Transverse colon (tissue), 4 donors: ENCODE measurements around the gene PCDHA1. TPM values are rescaled to one million over a fixed set of nuclear protein-coding genes. Genes with fewer than 3 reads are reported as not detected.

ENCODE experiments used
- DNase-seq: peaks from one replicate; pipeline ENCODE4 v3.0.0-alpha.2; 2019
- H3K27ac ChIP-seq, 4 donors: fragments of 200-600 bp; sonication (generic); 2 replicates each; pipeline ENCODE4 v1.5.1; 2016 to 2018; ENCODE audit warnings: inconsistent platforms in 4 of 4
- H3K27me3 ChIP-seq: fragments of 200-600 bp; sonication (generic); 2 replicates; pipeline ENCODE4 v1.5.1; 2017; ENCODE audit warnings: inconsistent platforms
- H3K36me3 ChIP-seq, 4 donors: fragments of 200-600 bp; sonication (generic); 2 replicates each; pipeline ENCODE4 v1.5.1; 2017 to 2019; ENCODE audit warnings: inconsistent platforms in 4 of 4
- H3K4me1 ChIP-seq, 4 donors: fragments of 200-600 bp; sonication (generic); 2 replicates each; pipeline ENCODE4 v1.5.1; 2017 to 2020; ENCODE audit warnings: inconsistent platforms in 4 of 4
- H3K4me3 ChIP-seq, 4 donors: fragments of 200-600 bp; sonication (generic); 1 replicate in 1 of 4; 2 replicates in 3 of 4; pipeline versions ENCODE4 v1.5.1 to v1.6.1; 2017 to 2019; ENCODE audit warnings: inconsistent platforms in 4 of 4
- H3K9me3 ChIP-seq, 2 donors: fragments of 200-600 bp; sonication (generic); 2 replicates each; pipeline ENCODE4 v1.5.1; 2017 to 2019; ENCODE audit warnings: inconsistent platforms in 2 of 2
- CTCF ChIP-seq, 5 experiments: fragments of 200-600 bp in 3 of 5; fragments of 450-650 bp in 2 of 5; sonication (generic) in 3 of 5; IDR thresholded peaks; 1 replicate in 2 of 5; 2 replicates in 3 of 5; pipeline ENCODE4 v1.5.1; 2016 to 2017; ENCODE audit warnings: antibody characterized with exemption in 5 of 5, inconsistent platforms in 3 of 5, mild to moderate bottlenecking in 2 of 5, moderate library complexity in 1 of 5
- EP300 ChIP-seq: sonication (generic); formaldehyde crosslinking; IDR thresholded peaks from one replicate; pipeline ENCODE4 v1.6.1; 2017; ENCODE audit warnings: antibody characterized with exemption, low read depth
- POLR2A ChIP-seq: fragments of 450-650 bp; IDR thresholded peaks from one replicate; pipeline ENCODE4 v1.6.1; 2016; ENCODE audit warnings: antibody characterized with exemption, mild to moderate bottlenecking, moderate library complexity
- POLR2AphosphoS5 ChIP-seq, 3 donors: sonication (generic); formaldehyde crosslinking; IDR thresholded peaks; one replicate each; pipeline ENCODE4 v1.6.1; 2016; ENCODE audit warnings: antibody characterized with exemption in 3 of 3
- WGBS, 2 donors: methylation state at CpG; one replicate each; pipeline ENCODE4 v1.1.5; 2018; ENCODE audit warnings: low coverage in 1 of 2; 5-methylcytosine and 5-hydroxymethylcytosine counted together
- in situ Hi-C, 4 donors: fragments of 200-750 bp; cut with MboI; loops; one replicate each; pipeline versions ENCODE4 v1.15.0 to v1.15.1; 2017; ENCODE audit warnings: low sequenced_read_pairs in 3 of 4, low pct_ligation_motif_present in 1 of 4, low pct_unique_long_range_greater_than_20kb in 1 of 4
- intact Hi-C: fragments of 100-400 bp; cut with DNase I; formaldehyde crosslinking; loops from one replicate; pipeline ENCODE4 v1.15.1; 2023; ENCODE audit warnings: low total_unique reads
- total RNA-seq, 4 donors: library from RNA; depleted of rRNA; stranded (reverse); fragments of >200 nt; gene quantifications; one replicate each; pipeline ENCODE4 v1.1.0, GENCODE V29; 2016

The PCDHA1 gene
- total RNA-seq, 4 donors from 2014 or later, result 0.14 TPM; not detected in 3

GRCh38 chr5:140927228-140927573, 141.3 kb downstream of the PCDHA1 start:
- intact Hi-C loops (loop anchor here (5.0 kb wide), 1 partner anchor 115 kb away; no protein-coding TSS in a partner anchor), in situ Hi-C loops (no loop called here)
- no peak for TF ChIP-seq CTCF (IDR thresholded peaks at IDR 0.05)
- no peak for TF ChIP-seq POLR2A
- no peak for TF ChIP-seq POLR2AphosphoS5 (IDR thresholded peaks at IDR 0.05)
- no peak for TF ChIP-seq EP300
- 38 to 53% methylated on average over 2 to 22 of the region's 26 CpGs for WGBS, 2 donors
- no peaks in the 10 kb centered on the region for H3K36me3 ChIP-seq
- H3K4me3 ChIP-seq, result peak overlapping the region; percentile 23 to 36 (median 32)
- H3K27ac ChIP-seq, result peak overlapping the region in 2 of 4 donors; percentile 39 to 54
- H3K27me3 ChIP-seq, result peaks cover 36% of the 10 kb centered on the region
- H3K9me3 ChIP-seq, result no peaks in the 10 kb centered on the region
- DNase-seq, result no peak
- peaks cover 0 to 14% (median 6%) of the 10 kb centered on the region in 4 donors for H3K4me1 ChIP-seq

GRCh38 chr5:140934964-140935606, 149.1 kb downstream of the PCDHA1 start:
- in situ Hi-C loops (no loop called here), intact Hi-C loops (no loop called here)
- Histone ChIP-seq H3K27me3 (no peaks in the 10 kb centered on the region), H3K4me3 (no peak overlapping the region), H3K9me3 (no peaks in the 10 kb centered on the region), H3K36me3 (no peaks in the 10 kb centered on the region), H3K27ac (no peak overlapping the region), H3K4me1 (no peaks in the 10 kb centered on the region)
- TF ChIP-seq EP300, result no peak
- DNase-seq, result no peak
- WGBS, 2 donors, result 82% methylated on average over 4 of the region's 4 CpGs

- no peaks in the 10 kb centered on the region for H3K27me3 ChIP-seq
- intact Hi-C loops (no loop called here), in situ Hi-C loops (no loop called here)
- no peaks in the 10 kb centered on the region for H3K36me3 ChIP-seq
- no peak for DNase-seq
- no peak overlapping the region for H3K4me3 ChIP-seq
- 67 to 93% methylated on average over 2 of the region's 2 CpGs for WGBS, 2 donors
- no peaks in the 10 kb centered on the region for H3K4me1 ChIP-seq
- no peak overlapping the region for H3K27ac ChIP-seq
- H3K9me3 ChIP-seq, result peaks cover 0 to 5% of the 10 kb centered on the region in 2 donors
- no peak for TF ChIP-seq EP300
- TF ChIP-seq POLR2AphosphoS5 (IDR thresholded peaks at IDR 0.05), result no peak
- TF ChIP-seq CTCF (IDR thresholded peaks at IDR 0.05), result no peak
- no peak for TF ChIP-seq POLR2A
These were observed 160.6 kb downstream of the PCDHA1 start for GRCh38 chr5:140946578-140946977.

GRCh38 chr5:140951636-140952035, 165.7 kb downstream of the PCDHA1 start:
- WGBS, 2 donors, result 79 to 80% methylated on average over 1 to 6 of the region's 6 CpGs

More at GRCh38 chr5:140951636-140952035, 165.7 kb downstream of the PCDHA1 start:
- Histone ChIP-seq H3K4me3 (no peak overlapping the region), H3K4me1 (no peaks in the 10 kb centered on the region), H3K27ac (no peak overlapping the region), H3K27me3 (no peaks in the 10 kb centered on the region), H3K9me3 (no peaks in the 10 kb centered on the region), H3K36me3 (no peaks in the 10 kb centered on the region)
- no peak for TF ChIP-seq EP300
- TF ChIP-seq POLR2A, result no peak
- TF ChIP-seq CTCF (IDR thresholded peaks at IDR 0.05), result no peak
- TF ChIP-seq POLR2AphosphoS5 (IDR thresholded peaks at IDR 0.05), result no peak
- in situ Hi-C loops (no loop called here), intact Hi-C loops (no loop called here)
- no peak for DNase-seq
